Subcutaneous adipose tissue (tissue), 4 donors: ENCODE data around the gene C2. TPM values are rescaled to one million over a fixed set of nuclear protein-coding genes. Genes with fewer than 3 reads are reported as not detected.

Experiments used
- total RNA-seq, 4 donors: library from RNA; depleted of rRNA; stranded (reverse); fragments of >200 nt; gene quantifications; one replicate each; pipeline ENCODE4 v1.1.0, GENCODE V29; 2016
- TF ChIP-seq, protein P1 (sequence below): fragments of 450-650 bp; IDR thresholded peaks from one replicate; pipeline ENCODE4 v1.5.1; 2016; ENCODE audit warnings: low read depth, mild to moderate bottlenecking, control low read depth, antibody characterized with exemption, moderate library complexity

C2 gene
- total RNA-seq, 4 donors from 2014 or later: 16.4 to 96.4 (median 34.6) TPM

DNA sequence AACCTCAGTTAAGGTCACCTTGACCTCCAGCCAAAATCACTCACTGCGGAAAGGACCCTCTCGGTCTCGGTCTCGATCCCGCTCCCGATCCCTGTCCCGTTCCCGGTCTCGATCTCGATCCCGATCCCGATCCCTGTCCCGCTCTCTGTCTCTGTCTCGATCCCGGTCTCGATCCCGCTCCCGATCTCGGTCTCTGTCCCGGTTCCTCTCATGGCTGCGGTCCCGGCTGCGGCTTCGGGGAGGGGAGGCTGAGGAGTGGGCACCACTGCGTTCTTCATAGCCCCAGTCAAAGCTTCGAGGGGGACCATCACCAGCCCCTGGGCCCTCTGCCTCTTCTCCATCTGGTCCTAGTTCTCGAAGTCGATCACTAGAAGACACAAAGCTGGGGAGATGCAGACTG lies 27.0 kb downstream of the C2 start:
- TF ChIP-seq, protein P1, sequence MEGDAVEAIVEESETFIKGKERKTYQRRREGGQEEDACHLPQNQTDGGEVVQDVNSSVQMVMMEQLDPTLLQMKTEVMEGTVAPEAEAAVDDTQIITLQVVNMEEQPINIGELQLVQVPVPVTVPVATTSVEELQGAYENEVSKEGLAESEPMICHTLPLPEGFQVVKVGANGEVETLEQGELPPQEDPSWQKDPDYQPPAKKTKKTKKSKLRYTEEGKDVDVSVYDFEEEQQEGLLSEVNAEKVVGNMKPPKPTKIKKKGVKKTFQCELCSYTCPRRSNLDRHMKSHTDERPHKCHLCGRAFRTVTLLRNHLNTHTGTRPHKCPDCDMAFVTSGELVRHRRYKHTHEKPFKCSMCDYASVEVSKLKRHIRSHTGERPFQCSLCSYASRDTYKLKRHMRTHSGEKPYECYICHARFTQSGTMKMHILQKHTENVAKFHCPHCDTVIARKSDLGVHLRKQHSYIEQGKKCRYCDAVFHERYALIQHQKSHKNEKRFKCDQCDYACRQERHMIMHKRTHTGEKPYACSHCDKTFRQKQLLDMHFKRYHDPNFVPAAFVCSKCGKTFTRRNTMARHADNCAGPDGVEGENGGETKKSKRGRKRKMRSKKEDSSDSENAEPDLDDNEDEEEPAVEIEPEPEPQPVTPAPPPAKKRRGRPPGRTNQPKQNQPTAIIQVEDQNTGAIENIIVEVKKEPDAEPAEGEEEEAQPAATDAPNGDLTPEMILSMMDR: no peak

DNA sequence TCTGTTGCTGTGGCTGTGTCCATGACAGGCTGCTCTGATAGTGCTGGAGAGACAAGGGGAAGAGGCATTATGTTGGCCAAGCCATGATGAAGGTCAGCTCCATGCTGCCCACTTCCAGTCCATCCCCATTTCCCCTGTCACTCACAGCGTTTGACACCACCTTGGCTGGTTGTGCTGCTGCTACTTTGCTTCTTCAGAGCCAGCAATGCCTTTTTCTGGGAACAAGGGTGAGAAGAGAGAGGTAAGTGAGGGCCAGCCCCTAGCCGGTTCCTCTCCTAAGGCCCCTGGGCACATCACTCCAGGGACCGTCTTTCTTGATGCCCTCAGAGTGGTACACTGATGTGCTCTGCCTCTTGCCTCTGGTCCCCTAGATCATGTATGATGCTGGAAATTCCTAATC lies 29.3 kb downstream of the C2 start:
- TF ChIP-seq, protein P1: no peak

DNA sequence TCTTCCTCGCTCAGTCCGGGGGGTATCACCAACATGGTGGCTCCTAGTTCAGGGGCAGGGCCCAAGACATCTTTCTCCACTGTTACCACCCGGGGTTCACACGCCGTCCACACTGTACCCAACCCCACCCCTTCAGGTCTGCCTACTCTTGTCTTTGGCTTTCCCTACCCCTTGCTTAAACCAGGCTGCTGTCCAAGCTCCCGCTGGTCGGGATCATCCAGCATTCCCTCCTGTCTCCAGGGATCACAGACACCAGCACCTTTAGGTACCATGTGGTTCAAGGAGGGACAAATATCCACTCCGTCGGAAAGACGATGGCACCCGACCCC lies 30.9 kb downstream of the C2 start:
- TF ChIP-seq, protein P1: no peak

DNA sequence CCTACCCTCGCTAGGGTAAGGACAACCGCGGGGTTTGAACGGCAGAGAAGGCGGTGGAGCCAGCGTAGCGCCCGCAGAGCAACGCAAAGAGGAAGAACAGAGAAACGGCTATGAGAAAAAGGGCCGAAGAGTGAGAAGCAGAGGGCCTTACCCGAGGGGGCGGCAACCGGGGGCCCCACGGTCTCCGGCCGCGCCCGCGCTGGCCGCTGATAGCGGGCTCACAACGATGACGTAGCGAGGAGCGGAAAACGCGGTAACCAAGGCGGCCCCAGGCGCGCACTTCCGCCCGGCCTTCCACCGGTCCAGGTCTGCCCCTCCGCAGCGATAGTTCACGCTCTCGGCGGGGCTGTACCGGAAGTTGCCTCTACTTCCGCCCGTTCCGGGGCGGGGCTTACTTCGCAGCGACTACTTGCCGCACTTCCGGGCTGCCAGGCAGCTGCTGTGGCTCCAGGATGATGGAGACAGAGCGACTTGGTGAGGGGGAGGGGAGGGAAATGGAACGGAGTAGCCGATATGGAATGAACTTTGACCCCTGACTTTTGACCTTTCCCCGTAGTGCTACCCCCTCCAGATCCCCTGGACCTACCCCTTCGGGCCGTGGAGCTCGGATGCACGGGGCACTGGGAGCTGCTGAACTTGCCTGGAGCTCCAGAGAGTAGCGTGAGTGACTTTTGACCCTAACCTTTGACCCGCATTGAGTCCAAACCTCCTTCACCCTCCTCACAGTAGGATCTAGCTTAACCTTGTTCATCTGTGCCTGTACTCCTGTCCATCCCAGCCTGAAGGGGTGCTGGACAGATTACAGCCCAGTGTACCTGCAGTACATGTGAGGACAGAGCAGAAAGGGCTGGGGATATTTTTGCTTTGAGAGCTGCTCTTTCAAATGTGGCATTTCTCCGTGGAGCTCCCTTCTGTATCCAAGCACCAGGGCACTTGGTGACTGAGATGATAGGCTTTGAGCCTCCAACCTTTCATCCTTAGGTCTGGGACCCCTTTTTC lies 31.5 kb downstream of the C2 start, which contains the start of the genes NELFE and SKIC2:
NELFE (minus strand) TSS at position 231 of the 999 bp plus-strand sequence. CDS start 525 bp downstream, outside the sequence.
SKIC2 (plus strand) TSS at position 435 of the 999 bp plus-strand sequence; CDS start at position 453, 18 bp downstream.
- TF ChIP-seq, protein P1: no peak

DNA sequence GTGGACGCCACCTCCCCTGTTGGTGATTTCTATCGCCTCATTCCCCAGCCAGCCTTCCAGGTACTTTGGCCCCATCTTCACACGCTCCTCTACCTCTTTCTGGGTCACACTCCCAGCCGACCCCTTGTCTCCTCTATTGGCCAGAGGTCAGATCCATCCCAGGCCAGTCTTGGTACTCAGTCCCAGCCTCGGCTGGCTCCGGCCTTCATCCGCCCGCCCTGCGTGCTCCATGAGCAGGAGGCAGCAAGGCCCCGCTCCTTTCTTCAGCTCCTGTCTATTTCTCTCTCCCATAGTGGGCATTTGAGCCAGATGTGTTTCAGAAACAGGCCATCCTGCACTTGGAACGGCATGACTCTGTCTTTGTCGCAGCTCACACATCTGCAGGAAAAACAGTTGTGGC lies 34.1 kb downstream of the C2 start:
- TF ChIP-seq, protein P1: no peak

DNA sequence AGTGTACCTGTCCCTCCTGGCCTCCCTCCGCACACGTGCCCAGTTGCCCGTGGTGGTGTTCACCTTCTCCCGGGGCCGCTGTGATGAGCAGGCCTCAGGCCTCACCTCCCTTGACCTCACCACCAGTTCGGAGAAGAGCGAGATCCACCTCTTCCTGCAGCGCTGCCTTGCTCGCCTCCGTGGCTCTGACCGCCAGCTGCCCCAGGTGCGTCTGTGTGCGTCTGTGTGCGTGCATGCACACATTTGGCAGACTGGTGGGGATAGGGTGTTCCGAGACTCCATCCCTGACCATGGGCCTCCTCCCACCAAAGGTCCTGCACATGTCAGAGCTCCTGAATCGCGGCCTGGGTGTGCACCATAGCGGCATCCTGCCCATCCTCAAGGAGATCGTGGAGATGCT lies 36.4 kb downstream of the C2 start:
- TF ChIP-seq, protein P1: no peak

DNA sequence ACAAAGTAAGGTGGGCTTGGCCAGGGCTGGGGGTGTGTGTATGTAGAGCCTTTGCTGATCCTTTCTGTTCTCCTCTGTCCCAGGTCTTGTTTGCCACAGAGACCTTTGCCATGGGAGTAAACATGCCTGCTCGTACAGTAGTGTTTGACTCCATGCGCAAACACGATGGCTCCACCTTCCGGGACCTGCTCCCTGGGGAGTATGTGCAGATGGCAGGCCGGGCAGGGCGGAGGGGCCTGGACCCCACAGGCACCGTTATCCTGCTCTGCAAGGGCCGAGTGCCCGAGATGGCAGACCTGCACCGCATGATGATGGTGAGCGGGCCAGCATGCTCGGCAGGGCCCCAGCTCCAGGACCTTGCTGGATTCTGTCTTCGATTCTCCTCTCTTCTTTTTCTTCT lies 38.2 kb downstream of the C2 start:
- TF ChIP-seq, protein P1: no peak
